Activated CD8-positive, alpha-beta memory T cell treated with anti-CD3 and anti-CD28 coated beads, Interleukin-2, amount 50 U/mL, for 24 hours (primary cell): Measurements from ENCODE around the gene FXYD7.
"Not testable (repeated sequence)": the region's sequence is repeated elsewhere in the genome, so short reads cannot be mapped to it uniquely, and the experiment has no call there.

Experiments
- DNase-seq: peaks from one replicate; pipeline ENCODE4 v3.0.0-alpha.2; 2020; ENCODE audit errors: extremely low read depth

The FXYD7 gene

GRCh38 chr19:35126624-35126959, 16.5 kb upstream of the FXYD7 start:
- no peak for DNase-seq

GRCh38 chr19:35127871-35128270, 15.2 kb upstream of the FXYD7 start:
- no peak for DNase-seq

GRCh38 chr19:35128398-35129057, 14.5 kb upstream of the FXYD7 start:
- DNase-seq = no peak

- DNase-seq = not testable (repeated sequence)
Measured at GRCh38 chr19:35129724-35130274, 13.3 kb upstream of the FXYD7 start.

GRCh38 chr19:35130761-35131720, 12.0 kb upstream of the FXYD7 start:
- DNase-seq = no peak

GRCh38 chr19:35132254-35132653, 10.8 kb upstream of the FXYD7 start:
- DNase-seq = no peak

- no peak for DNase-seq
Measured at GRCh38 chr19:35133826-35134225, 9.2 kb upstream of the FXYD7 start.

- DNase-seq = no peak
Measured at GRCh38 chr19:35134601-35135242, 8.3 kb upstream of the FXYD7 start, which contains the start of gene LGI4. LGI4 (minus strand) TSS chr19:35135059; CDS start chr19:35134680, 379 bp downstream.

GRCh38 chr19:35135389-35135909, 7.6 kb upstream of the FXYD7 start:
- no peak for DNase-seq

GRCh38 chr19:35136231-35136630, 6.8 kb upstream of the FXYD7 start:
- DNase-seq = no peak

GRCh38 chr19:35136977-35137702, 5.9 kb upstream of the FXYD7 start:
- no peak for DNase-seq

- DNase-seq = no peak
Measured at GRCh38 chr19:35138305-35138892, 4.7 kb upstream of the FXYD7 start, which contains the start of gene FXYD1. FXYD1 (plus strand) TSS chr19:35138824; CDS start chr19:35140080, 1,256 bp downstream.

GRCh38 chr19:35140207-35140961, 2.7 kb upstream of the FXYD7 start:
- no peak for DNase-seq

GRCh38 chr19:35140962-35141836, 1.9 kb upstream of the FXYD7 start:
- DNase-seq = peak; percentile 87

- no peak for DNase-seq
Measured at GRCh38 chr19:35141837-35142605, 1.0 kb upstream of the FXYD7 start.

GRCh38 chr19:35142606-35143230, 337 bp upstream of the FXYD7 start:
- DNase-seq = no peak

GRCh38 chr19:35143818-35144217, 763 bp downstream of the FXYD7 start:
- no peak for DNase-seq

GRCh38 chr19:35144259-35144599, 1.2 kb downstream of the FXYD7 start:
- DNase-seq = no peak
